Astrocyte of the cerebellum (primary cell): ENCODE data around the gene FLRT2.

Experiments
- DNase-seq: peaks from one replicate; pipeline ENCODE4 v3.0.0-alpha.2; 2011; ENCODE audit warnings: low read depth
- H3K4me3 ChIP-seq: 2 replicates; pipeline ENCODE4 v1.5.1; 2011; ENCODE audit warnings: mild to moderate bottlenecking, low read depth, low read length, moderate library complexity
- CTCF ChIP-seq: IDR thresholded peaks from 2 replicates; pipeline ENCODE4 v1.5.1; 2012; ENCODE audit warnings: low read length, low read depth, moderate library complexity, mild to moderate bottlenecking; ENCODE audit errors: missing control alignments
- in situ Hi-C: cut with HindIII; loops from 2 replicates; pipeline ENCODE4 v1.10.0; 2017; ENCODE audit warnings: low sequenced_read_pairs

The FLRT2 gene

GRCh38 chr14:85533861-85534291 lies 3.9 kb downstream of the FLRT2 start:
- H3K4me3 ChIP-seq = peak overlapping the region; percentile 73
- no peak for TF ChIP-seq CTCF
- in situ Hi-C loops = no loop called here
- DNase-seq = no peak

GRCh38 chr14:85534458-85535293 lies 4.7 kb downstream of the FLRT2 start:
- H3K4me3 ChIP-seq = peak overlapping the region; percentile 73

GRCh38 chr14:85535321-85535720 lies 5.4 kb downstream of the FLRT2 start:
- in situ Hi-C loops = no loop called here
- H3K4me3 ChIP-seq = peak overlapping the region; percentile 73
- DNase-seq = no peak
- TF ChIP-seq CTCF = no peak

More at GRCh38 chr14:85534458-85535293, 4.7 kb downstream of the FLRT2 start:
- no peak for TF ChIP-seq CTCF
- in situ Hi-C loops = no loop called here
- DNase-seq = no peak

- H3K4me3 ChIP-seq = no peak overlapping the region
- DNase-seq = no peak
- TF ChIP-seq CTCF = no peak
- in situ Hi-C loops = no loop called here
These were observed 6.3 kb downstream of the FLRT2 start for GRCh38 chr14:85535991-85536832.

- no peak for TF ChIP-seq CTCF
- DNase-seq = no peak
- in situ Hi-C loops = no loop called here
- no peak overlapping the region for H3K4me3 ChIP-seq
These were observed 6.9 kb downstream of the FLRT2 start for GRCh38 chr14:85536833-85537190.

GRCh38 chr14:85537526-85537925 lies 7.6 kb downstream of the FLRT2 start:
- in situ Hi-C loops = no loop called here
- H3K4me3 ChIP-seq = no peak overlapping the region
- no peak for DNase-seq
- no peak for TF ChIP-seq CTCF
